Mesodermal cell (in vitro differentiated cells): ENCODE results near the gene GPA33.

ENCODE experiments used
- H3K27ac ChIP-seq: 2 replicates; pipeline ENCODE4 v1.7.0; 2013; ENCODE audit warnings: mild to moderate bottlenecking, low read depth, low read length, moderate library complexity; ENCODE audit not compliant: severe bottlenecking
- H3K36me3 ChIP-seq: 2 replicates; pipeline ENCODE4 v1.7.1; 2013; ENCODE audit warnings: mild to moderate bottlenecking, low read length, moderate library complexity; ENCODE audit not compliant: control insufficient read depth, insufficient read depth
- H3K4me1 ChIP-seq: one replicate; pipeline ENCODE4 v1.7.1; 2013; ENCODE audit warnings: mild to moderate bottlenecking, low read length; ENCODE audit not compliant: insufficient read depth, control insufficient read depth, poor library complexity, severe bottlenecking
- H3K4me3 ChIP-seq: 2 replicates; pipeline ENCODE4 v1.7.0; 2013; ENCODE audit warnings: low read length, control low read depth, mild to moderate bottlenecking; ENCODE audit not compliant: insufficient read depth, poor library complexity, severe bottlenecking; ENCODE audit errors: extremely low read depth
- H3K9me3 ChIP-seq: 2 replicates; pipeline ENCODE4 v1.7.1; 2013; ENCODE audit warnings: mild to moderate bottlenecking, low read length, moderate library complexity; ENCODE audit not compliant: control insufficient read depth
- WGBS, 2 experiments: methylation state at CpG; one replicate each; pipeline ENCODE4 v1.1.5; 2013; ENCODE audit warnings: missing lambda C conversion rate in 2 of 2; ENCODE audit not compliant: insufficient coverage in 2 of 2; 5-methylcytosine and 5-hydroxymethylcytosine counted together

The GPA33 gene

DNA sequence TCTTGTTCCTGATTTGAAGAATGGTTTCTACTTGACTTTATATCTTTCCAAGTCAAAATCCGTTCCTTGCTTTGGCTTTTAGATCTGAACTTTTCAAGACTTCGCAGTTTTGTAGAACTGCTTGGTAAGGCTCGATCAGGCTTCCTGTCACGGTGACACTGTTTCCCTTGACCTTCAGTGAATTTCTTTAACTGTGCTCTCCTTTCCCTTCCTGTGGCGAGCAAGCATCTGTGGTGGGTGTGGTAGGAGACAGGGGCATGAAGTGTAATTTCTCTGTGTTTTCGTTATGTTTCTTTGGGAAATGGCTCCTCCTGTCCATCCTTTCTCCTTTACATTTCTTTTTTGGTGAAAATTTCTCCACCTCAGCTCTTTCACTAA, 14.1 kb upstream of the GPA33 start:
- peaks cover 3% of the 10 kb centered on the region for H3K9me3 ChIP-seq
- H3K4me3 ChIP-seq, result no peak overlapping the region
- H3K4me1 ChIP-seq, result peaks cover 28% of the 10 kb centered on the region
- H3K27ac ChIP-seq, result no peak overlapping the region
- H3K36me3 ChIP-seq, result peaks cover 5% of the 10 kb centered on the region
- WGBS, 2 experiments, result 82 to 85% methylated on average over 2 to 4 of the region's 6 CpGs

DNA sequence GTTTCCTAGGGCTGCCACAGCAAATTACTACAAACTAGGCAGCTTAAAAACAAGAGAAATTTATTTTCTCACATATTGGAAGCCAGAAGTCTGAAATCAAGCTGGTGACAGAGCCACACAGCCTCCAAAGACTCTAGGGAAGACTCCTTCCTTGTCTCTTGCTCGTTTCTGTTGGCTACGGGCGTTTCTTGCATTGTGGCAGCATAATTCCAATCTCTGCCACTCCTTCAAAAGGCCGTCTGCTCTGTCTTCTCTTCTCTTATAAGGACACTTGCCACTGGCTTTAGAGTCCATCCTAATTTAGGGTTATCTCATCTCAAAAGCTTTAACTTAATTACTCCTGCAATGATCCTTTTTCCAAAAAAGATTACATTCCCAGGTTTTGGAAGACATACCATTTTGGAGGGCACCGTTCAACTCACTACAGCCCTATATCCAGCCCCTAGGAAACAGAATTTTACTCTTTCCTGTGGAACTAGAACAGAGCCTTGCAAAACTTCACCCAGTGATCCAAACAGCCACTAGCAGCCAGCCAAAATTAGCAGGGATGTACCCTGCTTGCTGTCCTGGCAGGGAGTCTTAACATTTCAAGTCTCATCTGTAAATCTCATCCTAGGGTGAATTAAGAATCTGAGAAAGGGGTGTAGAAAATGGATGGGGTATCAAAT, 12.9 kb upstream of the GPA33 start:
- Histone ChIP-seq H3K4me1 (peaks cover 33% of the 10 kb centered on the region), H3K27ac (no peak overlapping the region), H3K9me3 (peaks cover 3% of the 10 kb centered on the region), H3K36me3 (peaks cover under 1% of the 10 kb centered on the region), H3K4me3 (no peak overlapping the region)
- 76 to 79% methylated on average over 5 of the region's 5 CpGs for WGBS, 2 experiments

DNA sequence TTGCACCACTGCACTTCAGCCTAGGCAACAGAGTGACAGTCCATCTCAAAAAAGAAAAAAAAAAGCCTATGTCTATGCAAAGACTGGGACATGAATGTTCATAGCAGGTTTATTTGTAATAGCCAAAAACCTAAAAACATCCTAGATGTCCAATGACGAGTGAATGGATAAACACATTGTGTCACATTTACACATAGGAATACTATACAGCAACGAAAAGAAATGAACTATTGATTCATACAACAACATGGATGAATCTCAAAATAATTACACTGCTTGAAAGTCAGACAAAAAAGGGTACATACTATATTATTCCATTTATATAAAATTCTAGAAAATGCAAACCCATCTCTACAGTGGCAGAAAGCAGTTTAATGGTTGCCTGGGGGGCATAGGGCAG, 11.6 kb upstream of the GPA33 start:
- H3K9me3 ChIP-seq, result peaks cover 3% of the 10 kb centered on the region
- no peak overlapping the region for H3K4me3 ChIP-seq
- no peaks in the 10 kb centered on the region for H3K36me3 ChIP-seq
- H3K27ac ChIP-seq, result no peak overlapping the region
- WGBS, 2 experiments, result 100% methylated on average over 2 of the region's 2 CpGs; no CpG with 5 or more reads in 1 of the 2 experiments
- H3K4me1 ChIP-seq, result peaks cover 33% of the 10 kb centered on the region

DNA sequence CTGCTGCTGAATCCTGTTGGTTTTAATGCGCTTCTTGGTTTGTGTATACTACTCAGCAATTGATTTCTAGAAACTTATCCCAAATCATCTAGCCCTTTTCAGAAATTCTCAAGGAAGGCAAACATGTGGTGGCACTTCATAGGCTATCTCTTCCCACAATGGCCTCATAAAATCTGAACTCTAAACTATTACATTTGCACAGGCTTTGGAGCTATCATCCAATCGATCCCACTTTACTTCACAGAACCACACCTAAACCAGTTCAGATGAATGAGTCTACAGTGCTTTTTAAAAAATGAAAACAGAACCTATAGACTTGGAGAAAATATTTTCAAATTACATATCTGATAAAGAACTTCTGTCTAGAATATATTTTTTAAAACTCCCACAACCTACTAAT, 10.6 kb upstream of the GPA33 start:
- 100% methylated on average over 1 of the region's 2 CpGs for WGBS, 2 experiments
- peaks cover 3% of the 10 kb centered on the region for H3K9me3 ChIP-seq
- H3K4me3 ChIP-seq, result no peak overlapping the region
- H3K36me3 ChIP-seq, result no peaks in the 10 kb centered on the region
- H3K4me1 ChIP-seq, result peaks cover 28% of the 10 kb centered on the region
- H3K27ac ChIP-seq, result no peak overlapping the region

DNA sequence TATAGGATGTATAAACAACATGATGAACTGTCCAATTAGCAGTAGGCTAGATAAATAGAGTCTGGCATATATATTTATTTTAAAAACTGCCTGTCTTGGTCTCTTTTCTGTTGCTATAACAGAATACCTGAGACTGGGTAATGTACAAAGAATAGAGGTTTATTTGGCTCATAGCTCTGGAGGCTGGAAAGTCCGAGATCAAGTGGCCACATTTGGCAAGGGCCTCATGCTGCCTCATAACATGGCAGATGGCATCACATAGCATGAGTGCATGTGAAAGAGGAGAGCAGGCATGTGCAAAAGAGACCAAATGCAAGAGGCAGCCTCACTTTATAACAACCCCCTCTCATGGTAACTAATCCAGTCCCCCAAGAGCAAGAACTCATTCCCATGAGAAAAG, 9.7 kb upstream of the GPA33 start:
- peaks cover 22% of the 10 kb centered on the region for H3K4me1 ChIP-seq
- no peaks in the 10 kb centered on the region for H3K36me3 ChIP-seq
- 100% methylated on average over 1 of the region's 1 CpG for WGBS, 2 experiments
- H3K27ac ChIP-seq, result no peak overlapping the region
- no peak overlapping the region for H3K4me3 ChIP-seq
- peaks cover 3% of the 10 kb centered on the region for H3K9me3 ChIP-seq

DNA sequence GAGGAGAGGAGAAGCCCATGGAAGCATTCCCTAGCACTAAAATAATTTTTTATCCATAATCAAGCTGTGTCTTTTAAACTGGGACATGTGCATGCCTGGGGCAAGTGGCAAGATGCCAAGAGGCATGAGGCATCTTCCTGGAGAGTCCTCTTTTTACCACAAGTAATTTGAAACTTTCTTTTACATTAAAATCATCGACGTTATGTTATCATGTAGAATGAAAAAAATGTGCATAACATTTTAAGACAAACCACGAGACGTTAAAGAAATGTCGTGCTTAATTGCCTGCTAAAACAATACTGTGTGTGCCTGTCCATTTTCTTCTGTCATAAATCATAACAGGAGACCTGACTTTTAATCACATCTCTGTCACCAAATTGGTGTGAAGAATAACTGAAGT, 5.2 kb upstream of the GPA33 start:
- H3K4me3 ChIP-seq, result no peak overlapping the region
- H3K36me3 ChIP-seq, result no peaks in the 10 kb centered on the region
- 93 to 100% methylated on average over 3 of the region's 5 CpGs for WGBS, 2 experiments
- H3K4me1 ChIP-seq, result peaks cover 25% of the 10 kb centered on the region
- H3K9me3 ChIP-seq, result peaks cover 3% of the 10 kb centered on the region
- no peak overlapping the region for H3K27ac ChIP-seq

DNA sequence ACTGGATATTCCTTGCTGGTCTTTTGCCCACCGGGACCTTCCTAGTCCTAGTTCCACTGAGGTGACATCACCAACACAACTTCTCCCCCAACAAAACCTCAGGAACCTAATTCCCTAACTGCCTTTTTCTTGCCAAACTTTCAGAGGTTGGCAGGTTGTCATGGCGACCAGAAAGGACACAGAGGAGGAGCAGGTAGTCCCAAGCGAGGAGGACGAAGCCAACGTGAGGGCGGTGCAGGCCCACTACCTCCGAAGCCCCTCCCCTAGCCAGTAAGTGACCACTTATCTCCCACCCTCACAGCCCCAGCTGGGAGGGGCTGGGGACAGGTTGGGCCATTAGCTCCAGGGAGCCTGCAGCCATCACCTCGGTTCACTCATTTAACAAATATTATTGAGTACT, 4.5 kb upstream of the GPA33 start:
- Histone ChIP-seq H3K27ac (no peak overlapping the region), H3K4me3 (peak overlapping the region; percentile 18), H3K4me1 (peaks cover 25% of the 10 kb centered on the region), H3K36me3 (no peaks in the 10 kb centered on the region), H3K9me3 (no peaks in the 10 kb centered on the region)
- 90 to 100% methylated on average over 3 of the region's 8 CpGs for WGBS, 2 experiments

DNA sequence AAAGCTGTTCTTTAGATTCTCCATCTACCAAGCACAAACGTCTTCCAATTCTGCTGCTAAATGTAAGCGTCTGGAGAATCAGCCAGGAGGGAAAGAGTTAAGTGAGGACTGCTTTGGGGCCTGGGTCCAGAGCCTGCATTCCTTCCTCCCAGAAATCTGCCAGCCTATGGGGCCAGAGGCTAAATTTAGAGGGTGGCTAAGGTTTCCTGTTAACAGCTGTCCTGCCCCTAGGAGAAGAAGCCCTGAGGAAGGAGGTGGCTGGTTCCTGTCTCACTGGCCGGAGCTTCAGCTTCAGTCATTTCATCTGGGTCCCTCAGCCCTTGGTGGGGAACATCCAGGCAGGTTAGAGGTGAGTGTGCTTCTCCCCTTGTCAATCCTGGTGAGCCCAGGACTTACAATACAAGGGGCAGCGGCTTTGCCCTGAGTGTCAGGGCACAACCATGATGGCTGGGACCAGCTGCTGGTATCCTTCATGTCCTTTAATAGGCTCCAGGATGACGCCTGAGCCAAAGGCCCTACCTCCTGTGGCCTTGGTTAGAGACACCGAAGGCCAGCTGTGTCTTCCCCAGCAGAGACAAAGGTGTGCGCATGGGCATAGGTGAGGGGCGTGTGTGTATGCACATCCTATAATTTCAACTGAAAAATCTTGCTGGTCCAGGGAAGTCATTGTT, 3.8 kb upstream of the GPA33 start, which contains the start of gene STYXL2:
Gene STYXL2 (plus strand): TSS at position 230 of the 671 bp plus-strand sequence. CDS start 775 bp downstream, outside the sequence.
- no peaks in the 10 kb centered on the region for H3K9me3 ChIP-seq
- 82 to 84% methylated on average over 5 of the region's 8 CpGs for WGBS, 2 experiments
- no peaks in the 10 kb centered on the region for H3K36me3 ChIP-seq
- peaks cover 25% of the 10 kb centered on the region for H3K4me1 ChIP-seq
- peak within 1 kb of the TSS; percentile 58 for H3K27ac ChIP-seq
- peak within 1 kb of the TSS; percentile 18 for H3K4me3 ChIP-seq

DNA sequence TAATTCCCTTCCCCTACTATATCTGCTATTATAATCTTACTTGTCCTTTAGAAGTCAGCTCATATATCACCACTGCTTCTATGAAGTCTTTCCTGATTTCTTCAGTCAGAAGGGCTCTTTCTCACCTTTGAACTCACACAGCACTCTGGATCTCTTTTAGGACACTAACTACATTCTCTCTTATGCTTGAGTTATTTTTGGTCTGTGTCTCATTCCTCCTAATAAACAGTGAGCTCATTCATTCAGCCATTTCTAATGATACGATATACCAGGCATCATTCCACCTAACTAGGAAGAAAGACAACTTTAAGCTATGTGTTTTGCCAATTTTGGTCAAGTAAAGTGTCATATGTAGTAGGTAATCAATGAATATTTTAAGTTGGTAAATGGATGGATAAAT, 2.5 kb upstream of the GPA33 start:
- WGBS, 2 experiments, result no CpG with 5 or more reads among the region's 1 CpG

DNA sequence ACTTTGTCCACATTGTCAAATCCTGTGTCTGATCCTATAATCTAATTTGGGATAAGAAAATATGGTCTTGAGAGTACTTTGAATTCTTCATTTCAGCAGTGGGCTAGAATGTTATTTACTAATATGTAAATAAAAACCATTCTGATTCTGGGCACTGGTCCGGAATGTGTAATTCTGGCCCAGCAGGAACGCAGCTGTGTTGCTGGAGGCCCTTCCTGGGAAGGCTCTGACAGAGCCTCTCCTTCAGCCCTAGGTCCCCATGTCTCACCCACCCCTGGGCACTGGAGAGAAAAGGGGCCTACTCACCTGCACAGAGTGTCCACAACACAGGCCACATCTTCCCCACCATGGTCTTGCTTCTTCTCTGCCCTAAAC, 251 bp downstream of the GPA33 start:
- Histone ChIP-seq H3K4me3 (no peak overlapping the region), H3K27ac (no peak overlapping the region), H3K4me1 (peaks cover 17% of the 10 kb centered on the region), H3K36me3 (no peaks in the 10 kb centered on the region), H3K9me3 (no peaks in the 10 kb centered on the region)
- 83 to 86% methylated on average over 1 to 2 of the region's 2 CpGs for WGBS, 2 experiments

More for the DNA sequence above, 2.5 kb upstream of the GPA33 start:
- H3K36me3 ChIP-seq, result no peaks in the 10 kb centered on the region
- peaks cover 20% of the 10 kb centered on the region for H3K4me1 ChIP-seq
- no peaks in the 10 kb centered on the region for H3K9me3 ChIP-seq
- H3K4me3 ChIP-seq, result no peak overlapping the region
- no peak overlapping the region for H3K27ac ChIP-seq

DNA sequence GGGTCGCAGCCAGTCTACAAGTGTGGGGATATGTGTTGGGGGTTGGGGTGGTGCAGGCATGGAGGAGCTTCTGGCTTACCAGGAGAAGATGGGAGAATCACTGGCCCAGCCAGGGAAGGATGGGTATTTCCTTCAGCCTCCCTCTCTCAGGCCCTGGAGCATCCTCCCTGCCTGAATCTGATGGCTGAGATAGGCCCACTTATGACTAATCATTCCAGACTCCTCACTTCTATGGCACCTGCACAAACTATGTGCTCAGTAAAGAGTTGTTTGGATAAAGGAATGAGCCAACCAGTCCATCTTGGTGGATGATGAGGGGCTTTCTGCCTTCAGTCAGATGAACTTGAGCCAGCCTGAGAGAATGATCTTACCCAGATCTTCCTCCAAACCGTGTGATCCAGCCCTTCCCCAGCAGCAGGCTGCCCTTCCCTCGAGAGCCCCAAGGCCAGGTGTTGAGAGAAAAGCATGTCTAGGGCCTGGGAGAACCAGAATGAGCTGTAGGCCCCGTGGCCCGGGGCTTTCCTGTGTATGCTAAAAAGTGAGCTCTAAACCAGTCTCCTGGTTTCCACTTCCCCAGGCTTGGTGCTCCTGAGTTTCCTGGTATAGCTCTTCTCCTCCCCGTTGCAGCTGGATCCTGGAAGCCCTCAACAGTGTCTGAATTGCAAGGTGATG, 1.3 kb downstream of the GPA33 start:
- H3K4me3 ChIP-seq, result no peak overlapping the region
- peaks cover 7% of the 10 kb centered on the region for H3K4me1 ChIP-seq
- no peaks in the 10 kb centered on the region for H3K9me3 ChIP-seq
- no peak overlapping the region for H3K27ac ChIP-seq
- 84 to 87% methylated on average over 4 to 6 of the region's 6 CpGs for WGBS, 2 experiments
- no peaks in the 10 kb centered on the region for H3K36me3 ChIP-seq
